GM18498 (cell line): ENCODE results near the gene TAF1.
"Not testable (repeated sequence)": the region's sequence is repeated elsewhere in the genome, so short reads cannot be mapped to it uniquely, and the experiment has no call there.

Experiments
- ATAC-seq: cut with Tn5 transposase; IDR thresholded peaks from one replicate; pipeline ENCODE4 v1.9.1; 2021; ENCODE audit warnings: mild to moderate bottlenecking, moderate library complexity; ENCODE audit not compliant: unreplicated experiment

Gene TAF1, protein sequence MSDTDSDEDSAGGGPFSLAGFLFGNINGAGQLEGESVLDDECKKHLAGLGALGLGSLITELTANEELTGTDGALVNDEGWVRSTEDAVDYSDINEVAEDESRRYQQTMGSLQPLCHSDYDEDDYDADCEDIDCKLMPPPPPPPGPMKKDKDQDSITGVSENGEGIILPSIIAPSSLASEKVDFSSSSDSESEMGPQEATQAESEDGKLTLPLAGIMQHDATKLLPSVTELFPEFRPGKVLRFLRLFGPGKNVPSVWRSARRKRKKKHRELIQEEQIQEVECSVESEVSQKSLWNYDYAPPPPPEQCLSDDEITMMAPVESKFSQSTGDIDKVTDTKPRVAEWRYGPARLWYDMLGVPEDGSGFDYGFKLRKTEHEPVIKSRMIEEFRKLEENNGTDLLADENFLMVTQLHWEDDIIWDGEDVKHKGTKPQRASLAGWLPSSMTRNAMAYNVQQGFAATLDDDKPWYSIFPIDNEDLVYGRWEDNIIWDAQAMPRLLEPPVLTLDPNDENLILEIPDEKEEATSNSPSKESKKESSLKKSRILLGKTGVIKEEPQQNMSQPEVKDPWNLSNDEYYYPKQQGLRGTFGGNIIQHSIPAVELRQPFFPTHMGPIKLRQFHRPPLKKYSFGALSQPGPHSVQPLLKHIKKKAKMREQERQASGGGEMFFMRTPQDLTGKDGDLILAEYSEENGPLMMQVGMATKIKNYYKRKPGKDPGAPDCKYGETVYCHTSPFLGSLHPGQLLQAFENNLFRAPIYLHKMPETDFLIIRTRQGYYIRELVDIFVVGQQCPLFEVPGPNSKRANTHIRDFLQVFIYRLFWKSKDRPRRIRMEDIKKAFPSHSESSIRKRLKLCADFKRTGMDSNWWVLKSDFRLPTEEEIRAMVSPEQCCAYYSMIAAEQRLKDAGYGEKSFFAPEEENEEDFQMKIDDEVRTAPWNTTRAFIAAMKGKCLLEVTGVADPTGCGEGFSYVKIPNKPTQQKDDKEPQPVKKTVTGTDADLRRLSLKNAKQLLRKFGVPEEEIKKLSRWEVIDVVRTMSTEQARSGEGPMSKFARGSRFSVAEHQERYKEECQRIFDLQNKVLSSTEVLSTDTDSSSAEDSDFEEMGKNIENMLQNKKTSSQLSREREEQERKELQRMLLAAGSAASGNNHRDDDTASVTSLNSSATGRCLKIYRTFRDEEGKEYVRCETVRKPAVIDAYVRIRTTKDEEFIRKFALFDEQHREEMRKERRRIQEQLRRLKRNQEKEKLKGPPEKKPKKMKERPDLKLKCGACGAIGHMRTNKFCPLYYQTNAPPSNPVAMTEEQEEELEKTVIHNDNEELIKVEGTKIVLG (N-terminal part only)

GRCh38 chrX:71365875-71366673, at the start of gene TAF1:
TAF1 (plus strand) TSS chrX:71366357; CDS start chrX:71366375, 18 bp downstream.
- peak; percentile 93 for ATAC-seq

- ATAC-seq, result not testable (repeated sequence)
These were observed 49.2 kb upstream of the TAF1 start for GRCh38 chrX:71316959-71317358.

DNA sequence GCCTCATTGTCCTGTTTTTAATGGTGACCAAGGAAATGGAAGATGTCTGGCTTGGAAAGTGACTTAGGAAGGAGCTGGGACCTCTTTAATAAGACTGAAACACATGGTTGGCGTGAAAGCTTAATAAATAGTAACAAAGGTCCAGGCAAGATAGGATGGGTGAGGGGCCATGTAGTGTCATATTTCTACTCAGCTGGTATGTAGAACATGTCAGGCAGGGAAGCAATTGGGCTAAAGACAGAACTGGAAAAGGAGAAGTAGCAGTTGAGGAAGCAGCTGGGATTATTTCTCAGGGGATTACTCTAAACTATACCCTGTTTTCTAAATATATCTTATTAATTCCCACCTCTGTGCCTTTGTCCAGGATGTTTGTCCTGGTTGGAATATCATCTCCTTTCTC, 46.0 kb upstream of the TAF1 start:
- ATAC-seq, result no peak

DNA sequence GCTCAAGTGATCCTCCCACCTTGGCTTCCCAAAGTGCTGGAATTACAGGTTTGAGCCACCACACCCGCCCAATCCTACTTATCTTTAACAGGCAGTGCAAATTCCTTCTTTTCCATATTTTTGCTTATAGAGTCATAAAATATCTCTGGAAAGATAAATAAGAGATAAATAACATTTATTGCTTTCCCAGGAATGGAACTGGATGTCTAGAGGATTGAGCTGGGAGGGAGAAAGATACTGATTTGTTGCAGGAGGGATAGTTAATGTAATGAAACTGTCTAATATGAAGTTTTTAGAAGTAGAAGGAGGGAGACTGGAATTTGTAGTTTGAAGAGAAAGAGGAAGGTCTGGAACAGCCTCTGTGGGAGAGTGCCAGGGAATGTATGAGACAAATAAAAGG, 44.4 kb upstream of the TAF1 start:
- no peak for ATAC-seq

DNA sequence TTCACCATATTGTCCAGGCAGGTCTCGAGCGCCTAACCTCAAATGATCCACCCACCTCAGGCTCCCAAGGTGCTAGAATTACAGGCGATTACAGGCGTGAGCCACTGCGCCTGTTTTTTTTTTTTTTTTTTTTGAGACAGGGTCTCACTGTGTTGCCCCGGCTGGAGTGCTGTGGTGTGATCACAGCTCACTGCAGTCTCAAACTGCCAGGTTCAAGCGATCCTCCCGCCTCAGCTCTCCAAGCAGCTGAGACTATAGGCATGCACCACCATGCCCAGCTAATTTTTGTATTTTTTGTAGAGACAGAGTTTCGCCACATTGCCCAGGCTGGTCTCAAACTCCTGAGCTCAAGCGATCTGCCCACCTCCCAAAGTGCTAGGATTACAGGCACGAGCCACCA, 41.7 kb upstream of the TAF1 start:
- ATAC-seq, result not testable (repeated sequence)

- ATAC-seq, result no peak
These were observed 39.8 kb upstream of the TAF1 start for GRCh38 chrX:71326394-71326793.

GRCh38 chrX:71349151-71349665, 16.9 kb upstream of the TAF1 start:
- not testable (repeated sequence) for ATAC-seq

- ATAC-seq, result not testable (repeated sequence)
These were observed 16.3 kb upstream of the TAF1 start for GRCh38 chrX:71349867-71350266.

GRCh38 chrX:71352439-71352838, 13.7 kb upstream of the TAF1 start:
- ATAC-seq, result not testable (repeated sequence)

GRCh38 chrX:71364221-71364620, 1.9 kb upstream of the TAF1 start:
- ATAC-seq, result no peak

- peak; percentile 13 for ATAC-seq
These were observed 742 bp upstream of the TAF1 start for GRCh38 chrX:71365356-71365874.

DNA sequence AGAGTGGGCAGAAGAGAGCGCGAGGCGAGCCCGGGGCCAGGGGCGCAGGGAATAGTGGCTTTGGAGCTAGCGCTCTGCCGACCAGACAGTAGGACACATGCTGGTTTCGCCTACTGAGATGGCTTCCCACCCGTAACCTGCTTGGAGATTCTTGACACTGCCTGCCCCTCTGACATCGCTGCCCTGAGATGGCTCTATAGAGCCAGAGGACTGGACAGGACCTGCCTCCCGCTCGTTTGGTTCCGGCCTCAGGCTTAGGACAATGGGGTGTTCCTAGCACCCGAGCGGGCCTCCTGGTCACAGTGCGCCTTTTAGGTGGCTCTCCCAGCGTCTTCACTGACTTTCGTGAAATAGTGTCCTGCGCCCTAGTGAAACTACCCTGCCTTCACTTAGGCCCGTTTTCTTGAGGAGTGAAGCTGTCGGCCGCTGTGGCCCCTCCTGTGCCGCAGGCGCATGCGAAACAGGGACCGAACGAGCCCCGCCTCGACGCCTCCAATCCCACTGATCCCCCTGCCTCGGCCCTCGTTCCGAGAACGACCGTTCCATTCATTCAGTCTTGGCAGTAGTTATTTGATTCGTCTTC, 608 bp downstream of the TAF1 start:
- ATAC-seq, result peak; percentile 16

- no peak for ATAC-seq
These were observed 1.2 kb downstream of the TAF1 start for GRCh38 chrX:71367396-71367795.

DNA sequence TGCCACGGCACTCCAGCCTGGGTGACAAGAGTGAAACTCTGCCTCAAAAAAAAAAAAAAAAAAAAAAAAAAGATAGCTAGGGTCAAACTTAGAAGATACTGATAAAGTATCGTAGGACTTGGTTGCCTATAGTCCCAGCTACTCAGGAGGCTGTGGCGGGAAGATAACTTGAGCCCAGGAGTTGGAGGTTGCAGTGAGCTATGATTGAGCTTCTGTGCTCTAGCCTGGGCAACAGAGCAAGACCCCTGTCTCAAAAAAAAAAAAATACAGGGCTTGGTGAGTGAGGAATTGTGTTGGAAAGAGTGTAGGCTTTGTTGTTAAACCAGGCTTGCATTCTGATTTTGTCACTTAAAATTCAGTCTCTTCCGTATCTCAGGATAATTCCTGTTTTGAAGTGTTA, 6.2 kb downstream of the TAF1 start:
- no peak for ATAC-seq

DNA sequence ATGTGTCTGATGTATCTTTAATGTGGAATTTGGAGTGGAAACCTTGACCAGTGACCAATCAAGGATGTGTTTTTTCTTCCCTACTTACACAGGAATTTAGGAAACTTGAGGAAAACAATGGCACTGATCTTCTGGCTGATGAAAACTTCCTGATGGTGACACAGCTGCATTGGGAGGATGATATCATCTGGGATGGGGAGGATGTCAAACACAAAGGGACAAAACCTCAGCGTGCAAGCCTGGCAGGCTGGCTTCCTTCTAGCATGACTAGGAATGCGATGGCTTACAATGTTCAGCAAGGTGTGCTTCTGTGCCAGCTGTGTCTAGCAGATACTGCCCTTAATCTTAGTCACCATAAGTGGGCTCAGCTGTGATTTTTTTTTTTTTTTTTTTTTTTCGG, 12.6 kb downstream of the TAF1 start:
- ATAC-seq, result no peak

DNA sequence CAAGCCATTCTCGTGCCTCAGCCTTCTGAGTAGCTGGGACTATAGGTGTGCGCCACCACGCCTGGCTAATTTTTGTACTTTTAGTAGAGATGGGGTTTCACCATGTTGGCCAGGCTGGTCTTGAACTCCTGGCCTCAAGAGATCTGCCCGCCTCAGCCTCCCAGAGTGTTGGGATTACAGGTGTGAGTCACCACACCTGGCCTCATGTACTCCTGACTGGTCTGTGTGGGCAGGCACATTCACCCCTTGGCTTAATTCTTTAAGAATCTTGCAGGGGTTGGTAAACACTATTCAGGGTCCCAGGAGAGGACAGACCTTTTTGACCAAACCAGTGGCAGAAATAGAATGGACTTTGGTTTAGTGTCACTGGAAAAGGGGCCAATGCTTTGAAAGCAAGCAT, 25.6 kb downstream of the TAF1 start:
- ATAC-seq, result not testable (repeated sequence)

- ATAC-seq, result no peak
These were observed 27.8 kb downstream of the TAF1 start for GRCh38 chrX:71393919-71394318.

- no peak for ATAC-seq
These were observed 30.4 kb downstream of the TAF1 start for GRCh38 chrX:71396576-71396975.

DNA sequence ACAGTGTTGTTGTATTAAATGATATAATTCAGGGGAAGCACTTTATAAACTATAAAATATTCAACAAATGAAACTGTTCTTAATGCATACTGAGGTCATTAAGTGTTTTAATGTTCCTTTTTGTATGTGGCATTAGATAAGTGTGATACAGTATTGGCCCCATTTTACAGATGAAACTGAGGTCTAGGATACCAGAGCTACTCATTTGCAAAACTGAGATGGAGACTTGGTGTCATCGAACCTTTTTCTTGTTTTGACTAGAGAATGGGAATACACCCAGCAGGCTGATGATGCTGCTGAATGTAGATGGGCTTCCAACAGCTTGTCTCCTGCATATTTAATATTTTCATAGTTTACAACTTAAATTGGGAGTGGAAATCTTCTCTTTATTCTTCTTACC, 34.6 kb downstream of the TAF1 start:
- ATAC-seq, result no peak
